Stimulated activated CD8-positive, alpha-beta memory T cell treated with anti-CD3 and anti-CD28 coated beads, Interleukin-7, amount 100 ng/mL, for 4 hours (primary cell): ENCODE measurements around the gene TP73.

Source experiments
- DNase-seq, 2 donors: peaks; one replicate each; pipeline ENCODE4 v3.0.0-alpha.2; 2020; ENCODE audit warnings: low read depth in 2 of 2

TP73 gene

GRCh38 chr1:3653286-3653618 is 936 bp downstream of the TP73 start:
- DNase-seq: no peak

GRCh38 chr1:3654549-3655281 is 2.4 kb downstream of the TP73 start:
- DNase-seq: no peak

- no peak for DNase-seq
Measured at GRCh38 chr1:3656450-3657095, 4.3 kb downstream of the TP73 start.

- DNase-seq: no peak
Measured at GRCh38 chr1:3657096-3657475, 4.8 kb downstream of the TP73 start.

- no peak for DNase-seq
Measured at GRCh38 chr1:3657578-3658230, 5.4 kb downstream of the TP73 start.

GRCh38 chr1:3658231-3658615 is 5.9 kb downstream of the TP73 start:
- DNase-seq: no peak

- DNase-seq: no peak
Measured at GRCh38 chr1:3659093-3659492, 6.8 kb downstream of the TP73 start.

GRCh38 chr1:3660704-3661103 is 8.4 kb downstream of the TP73 start:
- no peak for DNase-seq

- DNase-seq: no peak
Measured at GRCh38 chr1:3661631-3662030, 9.3 kb downstream of the TP73 start.

GRCh38 chr1:3662080-3662671 is 9.9 kb downstream of the TP73 start:
- DNase-seq: no peak

GRCh38 chr1:3663999-3664699 is 11.8 kb downstream of the TP73 start:
- DNase-seq: no peak

- DNase-seq: no peak
Measured at GRCh38 chr1:3664700-3665375, 12.5 kb downstream of the TP73 start.

GRCh38 chr1:3668148-3668547 is 15.8 kb downstream of the TP73 start:
- DNase-seq: no peak

- no peak for DNase-seq
Measured at GRCh38 chr1:3668585-3669300, 16.4 kb downstream of the TP73 start.

- no peak for DNase-seq
Measured at GRCh38 chr1:3669421-3669821, 17.1 kb downstream of the TP73 start.

GRCh38 chr1:3669971-3670431 is 17.7 kb downstream of the TP73 start:
- DNase-seq: no peak

- DNase-seq: no peak
Measured at GRCh38 chr1:3670823-3671265, 18.5 kb downstream of the TP73 start.

GRCh38 chr1:3671371-3672180 is 19.3 kb downstream of the TP73 start:
- DNase-seq: no peak

- no peak for DNase-seq
Measured at GRCh38 chr1:3672231-3672970, 20.1 kb downstream of the TP73 start.
